CD4-positive, alpha-beta T cell (primary cell): ENCODE results near the gene ATP2B2. TPM values are rescaled to one million over a fixed set of nuclear protein-coding genes. Genes with fewer than 3 reads are reported as not detected.
"Not testable (repeated sequence)": the region's sequence is repeated elsewhere in the genome, so short reads cannot be mapped to it uniquely, and the experiment has no call there.

ENCODE experiments used
- ATAC-seq: fragments of 200-7000 bp; cut with Tn5 transposase; one replicate; pipeline ENCODE4 v1.10.0; 2022; ENCODE audit warnings: mild to moderate bottlenecking; ENCODE audit not compliant: poor library complexity
- CTCF ChIA-PET: fragments of 350-600 bp; sonication (Branson Sonifier 250); formaldehyde crosslinking; loops from one replicate; lab custom pipeline; 2021; ENCODE audit warnings: antibody characterized with exemption, inconsistent platforms; lab: Charles Lee
- POLR2A ChIA-PET: fragments of 350-600 bp; sonication (Branson Sonifier 250); formaldehyde crosslinking; loops from one replicate; lab custom pipeline; 2021; ENCODE audit warnings: antibody characterized with exemption, inconsistent platforms; lab: Charles Lee
- DNase-seq, 14 experiments: peaks; one replicate each; pipeline ENCODE4 v3.0.0-alpha.2; 2013 to 2020; ENCODE audit warnings: mixed read lengths in 2 of 14
- H3K27ac ChIP-seq, 2 donors: one replicate each; pipeline versions ENCODE4 v1.5.1 to v1.7.0; 2013; ENCODE audit warnings: low read length in 2 of 2, low read depth in 1 of 2, mild to moderate bottlenecking in 1 of 2
- H3K27me3 ChIP-seq, 2 experiments: 1 replicate in 1 of 2; 2 replicates in 1 of 2; pipeline versions ENCODE4 v1.6.1 to v1.7.0; 2013; ENCODE audit warnings: low read length in 2 of 2, control low read depth in 1 of 2, mild to moderate bottlenecking in 1 of 2, moderate library complexity in 1 of 2; ENCODE audit not compliant: insufficient read depth in 2 of 2, control insufficient read depth in 1 of 2
- H3K36me3 ChIP-seq: one replicate; pipeline ENCODE4 v1.6.1; 2013; ENCODE audit warnings: low read length, control low read depth; ENCODE audit not compliant: insufficient read depth
- H3K4me1 ChIP-seq: one replicate; pipeline ENCODE4 v1.6.1; 2013; ENCODE audit warnings: low read length, control low read depth; ENCODE audit not compliant: insufficient read depth
- H3K4me3 ChIP-seq: one replicate; pipeline ENCODE4 v1.5.1; 2013; ENCODE audit warnings: mild to moderate bottlenecking, low read length, moderate library complexity
- H3K9me3 ChIP-seq, 2 experiments: 1 replicate in 1 of 2; 2 replicates in 1 of 2; pipeline versions ENCODE4 v1.6.1 to v1.7.0; 2013; ENCODE audit warnings: low read length in 2 of 2, mild to moderate bottlenecking in 2 of 2, control low read depth in 1 of 2, moderate library complexity in 1 of 2; ENCODE audit not compliant: control insufficient read depth in 1 of 2, insufficient read depth in 1 of 2
- H3K27ac Mint-ChIP-seq: one replicate; pipeline ENCODE4 v1.8.0; 2020; ENCODE audit warnings: mixed read lengths
- H3K27me3 Mint-ChIP-seq: one replicate; pipeline ENCODE4 v1.8.0; 2021; ENCODE audit warnings: mixed read lengths
- H3K36me3 Mint-ChIP-seq: one replicate; pipeline ENCODE4 v1.8.0; 2021; ENCODE audit warnings: low read depth, mixed read lengths
- H3K4me1 Mint-ChIP-seq: one replicate; pipeline ENCODE4 v1.8.0; 2021; ENCODE audit warnings: low read depth, mixed read lengths
- H3K4me3 Mint-ChIP-seq: one replicate; pipeline ENCODE4 v1.8.0; 2020; ENCODE audit warnings: mild to moderate bottlenecking, mixed read lengths
- H3K9me3 Mint-ChIP-seq: one replicate; pipeline ENCODE4 v1.8.0; 2020; ENCODE audit warnings: mixed read lengths
- intact Hi-C, 2 experiments: fragments of 100-400 bp; cut with DNase I in 1 of 2; cut with micrococcal nuclease in 1 of 2; formaldehyde crosslinking; loops; one replicate each; pipeline versions ENCODE4 v1.15.1 to v1.9.0; 2023 to 2025; cut with DNase I, micrococcal nuclease
- total RNA-seq, 174 experiments: library from RNA in 2 of 174; stranded (reverse) in 2 of 174; gene quantifications; one replicate each; pipeline ENCODE4 v1.2.3 and lab custom pipeline; 2021 to 2026
- TF ChIP-seq, protein P1 (sequence below): fragments of 200-600 bp; IDR thresholded peaks from one replicate; pipeline ENCODE4 v1.8.0; 2022; ENCODE audit warnings: antibody characterized with exemption, mild to moderate bottlenecking

The ATP2B2 gene
- total RNA-seq, 2 experiments from 2014 or later = not detected

DNA sequence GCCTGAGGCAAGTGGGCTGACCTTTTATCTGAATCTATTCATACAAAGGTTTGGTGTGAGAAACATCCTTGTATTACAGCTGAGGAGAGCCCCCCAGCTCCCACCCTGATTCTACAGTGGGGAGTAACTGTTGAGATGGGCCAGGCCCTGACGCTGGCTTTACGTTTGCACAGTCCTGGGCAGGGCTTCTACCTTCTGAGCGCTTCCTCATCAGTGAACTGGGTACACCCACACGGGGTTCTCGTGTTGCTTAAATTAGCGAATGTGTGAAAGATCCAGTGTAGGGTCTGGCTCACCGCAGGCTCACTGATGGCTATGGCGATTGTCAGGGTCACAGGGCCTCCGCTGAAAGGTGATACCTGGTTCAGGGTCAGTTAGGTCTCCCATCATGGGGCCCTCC, 205.3 kb downstream of the ATP2B2 start:
- no peak for ATAC-seq
- POLR2A ChIA-PET = no interaction called here
- Mint-ChIP-seq H3K9me3 (no peaks in the 10 kb centered on the region), H3K4me1 (peaks cover 8% of the 10 kb centered on the region), H3K36me3 (peaks cover 81% of the 10 kb centered on the region), H3K27me3 (no peaks in the 10 kb centered on the region), H3K27ac (peak overlapping the region; percentile 49), H3K4me3 (no peak overlapping the region)
- H3K27ac ChIP-seq = no peak overlapping the region
- CTCF ChIA-PET = no interaction called here
- H3K4me1 ChIP-seq = peaks cover 5% of the 10 kb centered on the region
- TF ChIP-seq, protein P1, sequence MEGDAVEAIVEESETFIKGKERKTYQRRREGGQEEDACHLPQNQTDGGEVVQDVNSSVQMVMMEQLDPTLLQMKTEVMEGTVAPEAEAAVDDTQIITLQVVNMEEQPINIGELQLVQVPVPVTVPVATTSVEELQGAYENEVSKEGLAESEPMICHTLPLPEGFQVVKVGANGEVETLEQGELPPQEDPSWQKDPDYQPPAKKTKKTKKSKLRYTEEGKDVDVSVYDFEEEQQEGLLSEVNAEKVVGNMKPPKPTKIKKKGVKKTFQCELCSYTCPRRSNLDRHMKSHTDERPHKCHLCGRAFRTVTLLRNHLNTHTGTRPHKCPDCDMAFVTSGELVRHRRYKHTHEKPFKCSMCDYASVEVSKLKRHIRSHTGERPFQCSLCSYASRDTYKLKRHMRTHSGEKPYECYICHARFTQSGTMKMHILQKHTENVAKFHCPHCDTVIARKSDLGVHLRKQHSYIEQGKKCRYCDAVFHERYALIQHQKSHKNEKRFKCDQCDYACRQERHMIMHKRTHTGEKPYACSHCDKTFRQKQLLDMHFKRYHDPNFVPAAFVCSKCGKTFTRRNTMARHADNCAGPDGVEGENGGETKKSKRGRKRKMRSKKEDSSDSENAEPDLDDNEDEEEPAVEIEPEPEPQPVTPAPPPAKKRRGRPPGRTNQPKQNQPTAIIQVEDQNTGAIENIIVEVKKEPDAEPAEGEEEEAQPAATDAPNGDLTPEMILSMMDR = no peak
- H3K9me3 ChIP-seq = no peaks in the 10 kb centered on the region
- intact Hi-C loops = no loop called here
- no peaks in the 10 kb centered on the region for H3K27me3 ChIP-seq
- H3K4me3 ChIP-seq = no peak overlapping the region
- H3K36me3 ChIP-seq = peaks cover 54% of the 10 kb centered on the region
- no peak for DNase-seq

GRCh38 chr3:10299679-10300078, 205.7 kb downstream of the ATP2B2 start:
- Histone ChIP-seq H3K27me3 (no peaks in the 10 kb centered on the region), H3K4me3 (no peak overlapping the region), H3K9me3 (no peaks in the 10 kb centered on the region), H3K4me1 (peaks cover 5% of the 10 kb centered on the region), H3K36me3 (peaks cover 54% of the 10 kb centered on the region), H3K27ac (no peak overlapping the region)
- Mint-ChIP-seq H3K9me3 (no peaks in the 10 kb centered on the region), H3K4me1 (peaks cover 8% of the 10 kb centered on the region), H3K36me3 (peaks cover 81% of the 10 kb centered on the region), H3K27me3 (no peaks in the 10 kb centered on the region), H3K27ac (peak overlapping the region; percentile 49), H3K4me3 (no peak overlapping the region)
- CTCF ChIA-PET = no interaction called here
- TF ChIP-seq, protein P1 = no peak
- DNase-seq = no peak
- ATAC-seq = no peak
- intact Hi-C loops = no loop called here
- POLR2A ChIA-PET = no interaction called here

DNA sequence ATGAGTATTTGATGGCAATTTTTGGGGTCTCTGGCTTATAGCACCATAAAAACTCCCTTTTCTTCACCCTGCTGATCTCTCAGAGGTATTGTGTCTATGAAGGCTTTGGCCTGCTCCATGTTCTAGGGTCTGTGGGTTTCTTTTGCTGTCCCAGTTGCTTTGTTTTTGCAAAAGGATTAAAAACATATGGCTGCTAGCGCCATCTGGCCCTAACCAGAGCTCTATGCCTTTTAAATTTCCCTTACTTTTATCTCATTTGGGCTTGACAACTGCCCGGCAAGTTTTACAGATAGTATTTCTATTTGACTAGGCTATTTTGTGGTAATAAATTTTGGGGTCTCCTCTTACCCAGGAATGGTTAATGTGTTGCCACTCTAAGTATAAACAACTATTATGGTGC, 206.2 kb downstream of the ATP2B2 start:
- H3K27me3 ChIP-seq = no peaks in the 10 kb centered on the region
- H3K4me3 ChIP-seq = no peak overlapping the region
- no peaks in the 10 kb centered on the region for H3K9me3 ChIP-seq
- intact Hi-C loops = no loop called here
- peaks cover 8% of the 10 kb centered on the region for H3K4me1 Mint-ChIP-seq
- H3K9me3 Mint-ChIP-seq = no peaks in the 10 kb centered on the region
- ChIA-PET CTCF (interaction anchor here (0.6 kb wide), 1 partner anchor 564 kb away, joined by 3 read pairs; no protein-coding TSS in a partner anchor), POLR2A (no interaction called here)
- TF ChIP-seq, protein P1 = no peak
- peaks cover 49% of the 10 kb centered on the region for H3K36me3 ChIP-seq
- H3K36me3 Mint-ChIP-seq = peaks cover 82% of the 10 kb centered on the region
- H3K4me1 ChIP-seq = peaks cover 7% of the 10 kb centered on the region
- DNase-seq = no peak
- H3K4me3 Mint-ChIP-seq = no peak overlapping the region
- no peaks in the 10 kb centered on the region for H3K27me3 Mint-ChIP-seq
- H3K27ac ChIP-seq = no peak overlapping the region
- ATAC-seq = no peak
- peak overlapping the region; percentile 49 for H3K27ac Mint-ChIP-seq

GRCh38 chr3:10298064-10298463, 207.3 kb downstream of the ATP2B2 start:
- H3K9me3 Mint-ChIP-seq, ATAC-seq: not testable (repeated sequence)
- peaks cover 77% of the 10 kb centered on the region for H3K36me3 Mint-ChIP-seq

More at GRCh38 chr3:10298064-10298463, 207.3 kb downstream of the ATP2B2 start:
- CTCF ChIA-PET, POLR2A ChIA-PET, H3K27me3 ChIP-seq, H3K27me3 Mint-ChIP-seq, H3K4me1 Mint-ChIP-seq, H3K4me3 ChIP-seq, H3K27ac ChIP-seq, H3K27ac Mint-ChIP-seq, H3K9me3 ChIP-seq, H3K4me3 Mint-ChIP-seq, H3K4me1 ChIP-seq, intact Hi-C loops, DNase-seq: not testable (repeated sequence)
- H3K36me3 ChIP-seq = peaks cover 38% of the 10 kb centered on the region
